Right cardiac atrium (tissue), 5 donors: ENCODE results near the gene CAMSAP3. TPM values are rescaled to one million over a fixed set of nuclear protein-coding genes. Genes with fewer than 3 reads are reported as not detected.

Experiments used
- ATAC-seq, 2 donors: fragments of 200-7000 bp; cut with Tn5 transposase; one replicate each; pipeline versions ENCODE4 v1.8.0 to v1.9.1; 2020; ENCODE audit warnings: moderate library complexity in 2 of 2, mild to moderate bottlenecking in 1 of 2
- DNase-seq, 3 donors: peaks; one replicate each; pipeline ENCODE4 v3.0.0-alpha.2; 2020
- H3K27ac ChIP-seq: one replicate; pipeline ENCODE4 v1.5.1; 2013; ENCODE audit warnings: mild to moderate bottlenecking, low read length, control low read depth, moderate library complexity
- H3K27me3 ChIP-seq: one replicate; pipeline ENCODE4 v1.6.1; 2013; ENCODE audit not compliant: control insufficient read depth, insufficient read depth
- H3K4me1 ChIP-seq: one replicate; pipeline ENCODE4 v1.6.1; 2013; ENCODE audit warnings: low read length; ENCODE audit not compliant: control insufficient read depth, insufficient read depth
- H3K4me3 ChIP-seq: one replicate; pipeline ENCODE4 v1.5.1; 2013; ENCODE audit warnings: low read length, control low read depth
- H3K9me3 ChIP-seq: one replicate; pipeline ENCODE4 v1.6.1; 2013; ENCODE audit warnings: low read length; ENCODE audit not compliant: control insufficient read depth
- WGBS: extraction: QIAGEN DNeasy Blood & Tissue Kit; methylation state at CpG from one replicate; pipeline ENCODE4 v1.1.7; 2013; 5-methylcytosine and 5-hydroxymethylcytosine counted together
- intact Hi-C, 4 donors: fragments of 100-400 bp; cut with DNase I; formaldehyde crosslinking; loops; one replicate each; pipeline versions ENCODE4 v1.11.0 to v1.14.0; 2022 to 2023
- polyA plus RNA-seq: library from polyadenylated mRNA; stranded (reverse); fragments of 200-250 nt; gene quantifications from one replicate; pipeline ENCODE4 v1.2.3, GENCODE V29; 2013
- total RNA-seq, 4 donors: library from RNA; stranded (reverse); fragmentation: NEBNext Ultra II Directional; extraction: Animal tissue kit (Norgen Biotek cat#: 25700); gene quantifications; one replicate each; pipeline ENCODE4 v1.2.1, GENCODE V29; 2021
- donor health status: healthy with polysubstance abuse.
- donor health status: DM: no; HTN: yes; CAD: no.
- donor health status: DM: no; HTN: no; CAD: no.
- donor health status: DM: no; HTN: yes; CAD: no; lungs with severe emphysema.
- donor health status: DM: yes; HTN: yes; CAD: no.

CAMSAP3 gene
- total and polyA plus RNA-seq, 5 donors = 0.20 to 0.71 (median 0.29) TPM

- no peak for ATAC-seq
- Histone ChIP-seq H3K4me3 (no peak overlapping the region), H3K4me1 (no peaks in the 10 kb centered on the region), H3K27ac (no peak overlapping the region), H3K9me3 (no peaks in the 10 kb centered on the region), H3K27me3 (no peaks in the 10 kb centered on the region)
- 90% methylated on average over 81 of the region's 81 CpGs for whole genome bisulfite sequencing
- intact Hi-C loops = no loop called here
- DNase-seq = peak in 2 of 3 donors; percentile 18 to 63
These were observed 16.9 kb downstream of the CAMSAP3 start for GRCh38 chr19:7612282-7613274.

- intact Hi-C loops = no loop called here
- Histone ChIP-seq H3K27me3 (no peaks in the 10 kb centered on the region), H3K27ac (no peak overlapping the region), H3K4me1 (no peaks in the 10 kb centered on the region), H3K4me3 (no peak overlapping the region), H3K9me3 (no peaks in the 10 kb centered on the region)
- no peak for ATAC-seq
- whole genome bisulfite sequencing = 82% methylated on average over 59 of the region's 59 CpGs
- peak in 2 of 3 donors; percentile 48 to 66 for DNase-seq
These were observed 19.4 kb downstream of the CAMSAP3 start for GRCh38 chr19:7614859-7615741.

GRCh38 chr19:7617172-7617571, 21.5 kb downstream of the CAMSAP3 start:
- intact Hi-C loops = no loop called here
- Histone ChIP-seq H3K9me3 (no peaks in the 10 kb centered on the region), H3K27ac (no peak overlapping the region), H3K27me3 (no peaks in the 10 kb centered on the region), H3K4me1 (no peaks in the 10 kb centered on the region), H3K4me3 (no peak overlapping the region)
- no peak for ATAC-seq
- peak in 2 of 3 donors; percentile 24 to 35 for DNase-seq
- 90% methylated on average over 12 of the region's 12 CpGs for WGBS

- H3K4me3 ChIP-seq = no peak overlapping the region
- WGBS = 92% methylated on average over 28 of the region's 28 CpGs
- peak in 2 of 3 donors; percentile 29 to 38 for DNase-seq
- H3K27ac ChIP-seq = no peak overlapping the region
- no peak for ATAC-seq
- H3K4me1 ChIP-seq = no peaks in the 10 kb centered on the region
- intact Hi-C loops = no loop called here
- no peaks in the 10 kb centered on the region for H3K9me3 ChIP-seq
- H3K27me3 ChIP-seq = no peaks in the 10 kb centered on the region
These were observed 22.1 kb downstream of the CAMSAP3 start for GRCh38 chr19:7617735-7618134.

- intact Hi-C loops = no loop called here
- no peaks in the 10 kb centered on the region for H3K4me1 ChIP-seq
- H3K27ac ChIP-seq = no peak overlapping the region
- WGBS = 66% methylated on average over 4 of the region's 4 CpGs
- ATAC-seq (no peak), DNase-seq (peak in 2 of 3 donors; percentile 43 to 48)
- H3K27me3 ChIP-seq = no peaks in the 10 kb centered on the region
- H3K4me3 ChIP-seq = no peak overlapping the region
- no peaks in the 10 kb centered on the region for H3K9me3 ChIP-seq
These were observed 22.7 kb downstream of the CAMSAP3 start for GRCh38 chr19:7618348-7618747.

- Histone ChIP-seq H3K9me3 (no peaks in the 10 kb centered on the region), H3K4me1 (no peaks in the 10 kb centered on the region), H3K4me3 (no peak overlapping the region), H3K27me3 (no peaks in the 10 kb centered on the region), H3K27ac (no peak overlapping the region)
- WGBS = 78% methylated on average over 21 of the region's 21 CpGs
- ATAC-seq (peak; percentile 5 to 26), DNase-seq (peak in 2 of 3 donors; percentile 58 to 62)
- intact Hi-C loops = no loop called here
These were observed 23.3 kb downstream of the CAMSAP3 start for GRCh38 chr19:7618771-7619510.

GRCh38 chr19:7619671-7620441, 24.2 kb downstream of the CAMSAP3 start:
- DNase-seq = peak in 2 of 3 donors; percentile 50 to 68
- WGBS = 93% methylated on average over 48 of the region's 48 CpGs
- no peaks in the 10 kb centered on the region for H3K27me3 ChIP-seq
- H3K27ac ChIP-seq = no peak overlapping the region
- no peak overlapping the region for H3K4me3 ChIP-seq
- H3K4me1 ChIP-seq = no peaks in the 10 kb centered on the region
- no peaks in the 10 kb centered on the region for H3K9me3 ChIP-seq
- peak in 1 of 2 donors; percentile 4 for ATAC-seq
- intact Hi-C loops = no loop called here

- intact Hi-C loops = no loop called here
- DNase-seq (peak in 2 of 3 donors; percentile 57 to 61), ATAC-seq (no peak)
- H3K4me1 ChIP-seq = no peaks in the 10 kb centered on the region
- WGBS = 94% methylated on average over 57 of the region's 57 CpGs
- H3K4me3 ChIP-seq = no peak overlapping the region
- no peaks in the 10 kb centered on the region for H3K9me3 ChIP-seq
- H3K27me3 ChIP-seq = no peaks in the 10 kb centered on the region
- no peak overlapping the region for H3K27ac ChIP-seq
These were observed 25.1 kb downstream of the CAMSAP3 start for GRCh38 chr19:7620442-7621412.

GRCh38 chr19:7622933-7623685, 27.4 kb downstream of the CAMSAP3 start:
- no peaks in the 10 kb centered on the region for H3K4me1 ChIP-seq
- DNase-seq (peak in 1 of 3 donors; percentile 46), ATAC-seq (no peak)
- intact Hi-C loops = no loop called here
- H3K27me3 ChIP-seq = no peaks in the 10 kb centered on the region
- H3K9me3 ChIP-seq = no peaks in the 10 kb centered on the region
- 81% methylated on average over 16 of the region's 16 CpGs for WGBS
- no peak overlapping the region for H3K4me3 ChIP-seq
- no peak overlapping the region for H3K27ac ChIP-seq
